HCT116 (cell line): Measurements from ENCODE around the gene PRMT5.

ENCODE experiments used
- EGR1 ChIP-seq: IDR thresholded peaks from 2 replicates; pipeline ENCODE4 v1.6.1; 2012; ENCODE audit warnings: low read depth
- EZH2 ChIP-seq: fragments of 200-600 bp; sonication (generic); IDR thresholded peaks from 2 replicates; pipeline ENCODE4 v1.6.1; 2017; ENCODE audit warnings: antibody characterized with exemption, mixed run types
- EZH2phosphoT487 ChIP-seq: fragments of 200-600 bp; IDR thresholded peaks from 2 replicates; pipeline ENCODE4 v1.6.1; 2018; ENCODE audit warnings: antibody characterized with exemption, borderline replicate concordance
- POLR2A ChIP-seq: IDR thresholded peaks from 2 replicates; pipeline ENCODE4 v1.7.0; 2011; ENCODE audit warnings: borderline replicate concordance; ENCODE audit not compliant: insufficient read depth, insufficient read length; ENCODE audit errors: extremely low read depth
- POLR2AphosphoS5 ChIP-seq: IDR thresholded peaks from 2 replicates; pipeline ENCODE4 v1.6.1; 2011; ENCODE audit warnings: mild to moderate bottlenecking, low read depth, low read length, moderate library complexity
- RAD21 ChIP-seq: IDR thresholded peaks from 2 replicates; pipeline ENCODE4 v1.6.1; 2012; ENCODE audit warnings: low read depth, mild to moderate bottlenecking
- SP1 ChIP-seq: IDR thresholded peaks from 2 replicates; pipeline ENCODE4 v1.6.1; 2012; ENCODE audit warnings: low read depth
- SRF ChIP-seq: IDR thresholded peaks from 2 replicates; pipeline ENCODE4 v1.6.1; 2012; ENCODE audit warnings: low read depth
- TF ChIP-seq, protein P1 (sequence below), 3 experiments: fragments of 200-600 bp in 1 of 3; sonication (generic) in 1 of 3; IDR thresholded peaks in 2 of 3; conservative IDR thresholded peaks in 1 of 3; 2 replicates each; pipeline ENCODE4 v1.5.1; 2012 to 2017; ENCODE audit warnings: low read depth in 2 of 3, low read length in 2 of 3, antibody characterized with exemption in 1 of 3, borderline replicate concordance in 1 of 3, control low read depth in 1 of 3, mild to moderate bottlenecking in 1 of 3, mixed read lengths in 1 of 3, mixed run types in 1 of 3, moderate library complexity in 1 of 3; ENCODE audit not compliant: insufficient read depth in 1 of 3
- TF ChIP-seq, protein P2 (sequence below): IDR thresholded peaks from 2 replicates; pipeline ENCODE4 v1.6.1; 2011; ENCODE audit warnings: mild to moderate bottlenecking, low read length, moderate library complexity; ENCODE audit not compliant: insufficient replicate concordance; ENCODE audit errors: extremely low read depth
- TF ChIP-seq, protein P3 (sequence below): IDR thresholded peaks from 2 replicates; pipeline ENCODE4 v1.6.1; 2012
- TF ChIP-seq, protein P4 (sequence below): IDR thresholded peaks from 2 replicates; pipeline ENCODE4 v1.6.1; 2012; ENCODE audit warnings: low read depth

DNA sequence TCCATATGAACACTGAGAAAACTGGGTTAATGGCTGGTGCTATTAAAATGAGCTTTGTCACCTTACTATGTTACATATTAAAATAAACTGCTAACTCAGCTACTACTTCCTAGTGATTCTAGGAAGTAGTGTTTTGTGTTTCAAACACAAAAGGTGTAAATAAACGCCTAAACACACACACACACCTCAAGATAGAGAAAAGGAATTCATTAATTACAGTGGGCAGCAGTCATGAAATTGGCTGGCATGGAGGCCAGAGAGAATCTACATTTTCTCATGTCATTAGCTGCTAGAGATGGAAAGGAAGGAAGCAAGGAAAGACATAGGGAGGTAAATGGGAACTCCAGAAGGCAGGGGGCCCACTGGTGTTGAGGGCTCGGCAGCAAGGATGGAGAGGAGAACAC, 787 bp upstream of the PRMT5 start:
- TF ChIP-seq, protein P1, sequence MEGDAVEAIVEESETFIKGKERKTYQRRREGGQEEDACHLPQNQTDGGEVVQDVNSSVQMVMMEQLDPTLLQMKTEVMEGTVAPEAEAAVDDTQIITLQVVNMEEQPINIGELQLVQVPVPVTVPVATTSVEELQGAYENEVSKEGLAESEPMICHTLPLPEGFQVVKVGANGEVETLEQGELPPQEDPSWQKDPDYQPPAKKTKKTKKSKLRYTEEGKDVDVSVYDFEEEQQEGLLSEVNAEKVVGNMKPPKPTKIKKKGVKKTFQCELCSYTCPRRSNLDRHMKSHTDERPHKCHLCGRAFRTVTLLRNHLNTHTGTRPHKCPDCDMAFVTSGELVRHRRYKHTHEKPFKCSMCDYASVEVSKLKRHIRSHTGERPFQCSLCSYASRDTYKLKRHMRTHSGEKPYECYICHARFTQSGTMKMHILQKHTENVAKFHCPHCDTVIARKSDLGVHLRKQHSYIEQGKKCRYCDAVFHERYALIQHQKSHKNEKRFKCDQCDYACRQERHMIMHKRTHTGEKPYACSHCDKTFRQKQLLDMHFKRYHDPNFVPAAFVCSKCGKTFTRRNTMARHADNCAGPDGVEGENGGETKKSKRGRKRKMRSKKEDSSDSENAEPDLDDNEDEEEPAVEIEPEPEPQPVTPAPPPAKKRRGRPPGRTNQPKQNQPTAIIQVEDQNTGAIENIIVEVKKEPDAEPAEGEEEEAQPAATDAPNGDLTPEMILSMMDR (IDR thresholded peaks at IDR 0.05 in 2 of 3, conservative IDR thresholded peaks at IDR 0.05 in 1 of 3; ENCODE audit: borderline replicate concordance in 1 of 3, insufficient read depth in 1 of 3, low read depth in 2 of 3, low read length in 2 of 3): no peak
- TF ChIP-seq SP1 (no peak), EZH2 (no peak), POLR2AphosphoS5 (no peak), EGR1 (no peak), RAD21 (no peak), POLR2A (no peak), EZH2phosphoT487 (no peak), SRF (no peak)
- TF ChIP-seq, protein P2, sequence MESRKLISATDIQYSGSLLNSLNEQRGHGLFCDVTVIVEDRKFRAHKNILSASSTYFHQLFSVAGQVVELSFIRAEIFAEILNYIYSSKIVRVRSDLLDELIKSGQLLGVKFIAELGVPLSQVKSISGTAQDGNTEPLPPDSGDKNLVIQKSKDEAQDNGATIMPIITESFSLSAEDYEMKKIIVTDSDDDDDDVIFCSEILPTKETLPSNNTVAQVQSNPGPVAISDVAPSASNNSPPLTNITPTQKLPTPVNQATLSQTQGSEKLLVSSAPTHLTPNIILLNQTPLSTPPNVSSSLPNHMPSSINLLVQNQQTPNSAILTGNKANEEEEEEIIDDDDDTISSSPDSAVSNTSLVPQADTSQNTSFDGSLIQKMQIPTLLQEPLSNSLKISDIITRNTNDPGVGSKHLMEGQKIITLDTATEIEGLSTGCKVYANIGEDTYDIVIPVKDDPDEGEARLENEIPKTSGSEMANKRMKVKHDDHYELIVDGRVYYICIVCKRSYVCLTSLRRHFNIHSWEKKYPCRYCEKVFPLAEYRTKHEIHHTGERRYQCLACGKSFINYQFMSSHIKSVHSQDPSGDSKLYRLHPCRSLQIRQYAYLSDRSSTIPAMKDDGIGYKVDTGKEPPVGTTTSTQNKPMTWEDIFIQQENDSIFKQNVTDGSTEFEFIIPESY: no peak
- TF ChIP-seq, protein P3, sequence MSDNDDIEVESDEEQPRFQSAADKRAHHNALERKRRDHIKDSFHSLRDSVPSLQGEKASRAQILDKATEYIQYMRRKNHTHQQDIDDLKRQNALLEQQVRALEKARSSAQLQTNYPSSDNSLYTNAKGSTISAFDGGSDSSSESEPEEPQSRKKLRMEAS: no peak
- TF ChIP-seq, protein P4, sequence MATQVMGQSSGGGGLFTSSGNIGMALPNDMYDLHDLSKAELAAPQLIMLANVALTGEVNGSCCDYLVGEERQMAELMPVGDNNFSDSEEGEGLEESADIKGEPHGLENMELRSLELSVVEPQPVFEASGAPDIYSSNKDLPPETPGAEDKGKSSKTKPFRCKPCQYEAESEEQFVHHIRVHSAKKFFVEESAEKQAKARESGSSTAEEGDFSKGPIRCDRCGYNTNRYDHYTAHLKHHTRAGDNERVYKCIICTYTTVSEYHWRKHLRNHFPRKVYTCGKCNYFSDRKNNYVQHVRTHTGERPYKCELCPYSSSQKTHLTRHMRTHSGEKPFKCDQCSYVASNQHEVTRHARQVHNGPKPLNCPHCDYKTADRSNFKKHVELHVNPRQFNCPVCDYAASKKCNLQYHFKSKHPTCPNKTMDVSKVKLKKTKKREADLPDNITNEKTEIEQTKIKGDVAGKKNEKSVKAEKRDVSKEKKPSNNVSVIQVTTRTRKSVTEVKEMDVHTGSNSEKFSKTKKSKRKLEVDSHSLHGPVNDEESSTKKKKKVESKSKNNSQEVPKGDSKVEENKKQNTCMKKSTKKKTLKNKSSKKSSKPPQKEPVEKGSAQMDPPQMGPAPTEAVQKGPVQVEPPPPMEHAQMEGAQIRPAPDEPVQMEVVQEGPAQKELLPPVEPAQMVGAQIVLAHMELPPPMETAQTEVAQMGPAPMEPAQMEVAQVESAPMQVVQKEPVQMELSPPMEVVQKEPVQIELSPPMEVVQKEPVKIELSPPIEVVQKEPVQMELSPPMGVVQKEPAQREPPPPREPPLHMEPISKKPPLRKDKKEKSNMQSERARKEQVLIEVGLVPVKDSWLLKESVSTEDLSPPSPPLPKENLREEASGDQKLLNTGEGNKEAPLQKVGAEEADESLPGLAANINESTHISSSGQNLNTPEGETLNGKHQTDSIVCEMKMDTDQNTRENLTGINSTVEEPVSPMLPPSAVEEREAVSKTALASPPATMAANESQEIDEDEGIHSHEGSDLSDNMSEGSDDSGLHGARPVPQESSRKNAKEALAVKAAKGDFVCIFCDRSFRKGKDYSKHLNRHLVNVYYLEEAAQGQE: no peak
